Measurements from ENCODE around the gene VCPKMT.

The VCPKMT gene

GRCh38 chr14:50067723-50068495 is 48.5 kb downstream of the VCPKMT start:
- no peak overlapping the region for H2AFZ ChIP-seq (ENCODE audit: low read depth, low read length)
- no peaks in the 10 kb centered on the region for H3K9me3 ChIP-seq (ENCODE audit: insufficient read depth, low read length)
- no peaks in the 10 kb centered on the region for H3K27me3 ChIP-seq (ENCODE audit: low read depth, low read length)
- H4K20me1 ChIP-seq (ENCODE audit: insufficient read depth, low read length): no peaks in the 10 kb centered on the region
- no peaks in the 10 kb centered on the region for H3K36me3 ChIP-seq (replicated peaks; ENCODE audit: low read depth, low read length)
- H3K79me2 ChIP-seq (ENCODE audit: low read length): peaks cover 6% of the 10 kb centered on the region; the same call in 1 of the 2 replicates
- H3K4me2 ChIP-seq (ENCODE audit: low read length): no peak overlapping the region
- H3K9ac ChIP-seq (ENCODE audit: low read length): peak overlapping the region; percentile 20; the same call in 1 of the 2 replicates
- no peak overlapping the region for H3K27ac ChIP-seq (ENCODE audit: low read length)
- TF ChIP-seq, protein P1, sequence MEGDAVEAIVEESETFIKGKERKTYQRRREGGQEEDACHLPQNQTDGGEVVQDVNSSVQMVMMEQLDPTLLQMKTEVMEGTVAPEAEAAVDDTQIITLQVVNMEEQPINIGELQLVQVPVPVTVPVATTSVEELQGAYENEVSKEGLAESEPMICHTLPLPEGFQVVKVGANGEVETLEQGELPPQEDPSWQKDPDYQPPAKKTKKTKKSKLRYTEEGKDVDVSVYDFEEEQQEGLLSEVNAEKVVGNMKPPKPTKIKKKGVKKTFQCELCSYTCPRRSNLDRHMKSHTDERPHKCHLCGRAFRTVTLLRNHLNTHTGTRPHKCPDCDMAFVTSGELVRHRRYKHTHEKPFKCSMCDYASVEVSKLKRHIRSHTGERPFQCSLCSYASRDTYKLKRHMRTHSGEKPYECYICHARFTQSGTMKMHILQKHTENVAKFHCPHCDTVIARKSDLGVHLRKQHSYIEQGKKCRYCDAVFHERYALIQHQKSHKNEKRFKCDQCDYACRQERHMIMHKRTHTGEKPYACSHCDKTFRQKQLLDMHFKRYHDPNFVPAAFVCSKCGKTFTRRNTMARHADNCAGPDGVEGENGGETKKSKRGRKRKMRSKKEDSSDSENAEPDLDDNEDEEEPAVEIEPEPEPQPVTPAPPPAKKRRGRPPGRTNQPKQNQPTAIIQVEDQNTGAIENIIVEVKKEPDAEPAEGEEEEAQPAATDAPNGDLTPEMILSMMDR (IDR thresholded peaks at IDR 0.05; ENCODE audit: low read depth, low read length): no peak
- TF ChIP-seq EZH2phosphoT487 (IDR thresholded peaks at IDR 0.05; ENCODE audit: low read depth): no peak
- H3K4me1 ChIP-seq (ENCODE audit: low read length): peaks cover 83% of the 10 kb centered on the region
- H3K4me3 ChIP-seq (ENCODE audit: low read length): no peak overlapping the region

DNA sequence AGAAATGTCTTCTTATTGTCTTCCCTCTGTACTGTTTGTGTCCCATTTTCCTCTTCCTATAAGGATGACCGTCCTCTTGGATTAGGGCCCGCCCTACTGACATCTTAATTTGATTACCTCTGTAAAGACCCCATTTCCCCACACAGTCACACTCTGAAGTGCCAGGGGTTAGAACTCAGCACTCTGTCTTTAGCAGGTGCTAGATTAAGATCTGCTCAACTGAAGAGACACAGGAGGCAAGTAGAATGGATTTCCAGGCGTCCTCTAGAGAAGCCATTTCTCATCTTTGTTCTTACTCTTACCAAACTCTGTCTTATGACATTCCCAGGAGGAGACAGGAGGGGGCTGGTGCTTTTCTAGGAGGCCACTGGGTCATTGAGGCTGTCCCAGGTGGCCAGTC is 50.8 kb downstream of the VCPKMT start:
- Histone ChIP-seq H3K9ac (ENCODE audit: low read length) (peak overlapping the region; percentile 80), H3K4me2 (ENCODE audit: low read length) (peak overlapping the region; percentile 62), H3K4me3 (ENCODE audit: low read length) (peak overlapping the region; percentile 30), H3K4me1 (ENCODE audit: low read length) (peaks cover 88% of the 10 kb centered on the region), H3K27ac (ENCODE audit: low read length) (peak overlapping the region; percentile 94), H3K36me3 (replicated peaks; ENCODE audit: low read depth, low read length) (no peaks in the 10 kb centered on the region), H2AFZ (ENCODE audit: low read depth, low read length) (no peak overlapping the region), H3K9me3 (ENCODE audit: insufficient read depth, low read length) (no peaks in the 10 kb centered on the region), H3K79me2 (ENCODE audit: low read length) (peaks cover 6% of the 10 kb centered on the region; the same call in 1 of the 2 replicates), H3K27me3 (ENCODE audit: low read depth, low read length) (no peaks in the 10 kb centered on the region), H4K20me1 (ENCODE audit: insufficient read depth, low read length) (no peaks in the 10 kb centered on the region)
- TF ChIP-seq, protein P1 (IDR thresholded peaks at IDR 0.05; ENCODE audit: low read depth, low read length): no peak
- no peak for TF ChIP-seq EZH2phosphoT487 (IDR thresholded peaks at IDR 0.05; ENCODE audit: low read depth)

- H3K36me3 ChIP-seq (replicated peaks; ENCODE audit: low read depth, low read length): no peaks in the 10 kb centered on the region
- no peak overlapping the region for H3K4me3 ChIP-seq (ENCODE audit: low read length)
- peaks cover 6% of the 10 kb centered on the region; the same call in 1 of the 2 replicates for H3K79me2 ChIP-seq (ENCODE audit: low read length)
- no peaks in the 10 kb centered on the region for H3K27me3 ChIP-seq (ENCODE audit: low read depth, low read length)
- H3K27ac ChIP-seq (ENCODE audit: low read length): peak overlapping the region; percentile 94
- H3K9ac ChIP-seq (ENCODE audit: low read length): peak overlapping the region; percentile 96
- H3K9me3 ChIP-seq (ENCODE audit: insufficient read depth, low read length): no peaks in the 10 kb centered on the region
- TF ChIP-seq, protein P1 (IDR thresholded peaks at IDR 0.05; ENCODE audit: low read depth, low read length): no peak
- TF ChIP-seq EZH2phosphoT487 (IDR thresholded peaks at IDR 0.05; ENCODE audit: low read depth): no peak
- H2AFZ ChIP-seq (ENCODE audit: low read depth, low read length): no peak overlapping the region
- H3K4me1 ChIP-seq (ENCODE audit: low read length): peaks cover 87% of the 10 kb centered on the region
- H3K4me2 ChIP-seq (ENCODE audit: low read length): peak overlapping the region; percentile 90
- no peaks in the 10 kb centered on the region for H4K20me1 ChIP-seq (ENCODE audit: insufficient read depth, low read length)
These were observed 51.4 kb downstream of the VCPKMT start for GRCh38 chr14:50064993-50065392.

DNA sequence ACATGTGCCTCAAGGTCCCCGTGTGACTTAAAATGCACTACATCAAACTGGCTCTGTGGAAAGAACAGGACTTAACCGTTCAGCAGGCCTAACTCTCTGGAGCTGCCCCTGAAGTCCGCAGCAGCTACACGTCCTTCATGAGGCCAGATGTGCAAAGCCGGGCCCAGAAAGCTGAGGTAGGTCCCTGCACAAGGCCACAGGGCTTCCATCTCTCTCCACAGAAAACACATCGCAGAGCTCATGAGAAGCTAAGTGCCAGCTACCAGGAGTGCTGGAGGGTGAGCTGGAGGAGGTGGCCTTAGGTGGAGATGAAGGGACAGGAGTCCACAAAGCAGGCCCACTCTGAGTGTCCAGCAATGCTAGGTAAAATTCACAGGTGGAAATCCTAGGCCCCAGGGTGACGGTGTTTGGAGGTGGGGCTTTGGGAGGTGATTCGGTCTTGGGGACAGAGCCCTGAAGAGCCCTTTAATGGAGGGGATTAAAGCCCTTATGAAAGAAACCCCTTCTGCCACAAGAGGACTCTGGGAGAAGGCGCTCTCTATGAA is 52.4 kb downstream of the VCPKMT start:
- Histone ChIP-seq H2AFZ (ENCODE audit: low read depth, low read length) (no peak overlapping the region), H3K27me3 (ENCODE audit: low read depth, low read length) (no peaks in the 10 kb centered on the region), H3K4me1 (ENCODE audit: low read length) (peaks cover 78% of the 10 kb centered on the region), H4K20me1 (ENCODE audit: insufficient read depth, low read length) (no peaks in the 10 kb centered on the region), H3K79me2 (ENCODE audit: low read length) (peaks cover 6% of the 10 kb centered on the region; the same call in 1 of the 2 replicates), H3K36me3 (replicated peaks; ENCODE audit: low read depth, low read length) (no peaks in the 10 kb centered on the region), H3K4me2 (ENCODE audit: low read length) (peak overlapping the region; percentile 90), H3K9ac (ENCODE audit: low read length) (peak overlapping the region; percentile 96), H3K27ac (ENCODE audit: low read length) (peak overlapping the region; percentile 94), H3K4me3 (ENCODE audit: low read length) (no peak overlapping the region), H3K9me3 (ENCODE audit: insufficient read depth, low read length) (no peaks in the 10 kb centered on the region)
- TF ChIP-seq EZH2phosphoT487 (IDR thresholded peaks at IDR 0.05; ENCODE audit: low read depth): no peak
- TF ChIP-seq, protein P1 (IDR thresholded peaks at IDR 0.05; ENCODE audit: low read depth, low read length): no peak

All from OCI-LY3 (cell line).